HepG2 (cell line): ENCODE measurements around the gene CLEC2A. TPM values are rescaled to one million over a fixed set of nuclear protein-coding genes. Genes with fewer than 3 reads are reported as not detected.

Experiments
- ATAC-seq: fragments of 200-7000 bp; cut with Tn5 transposase; 3 replicates; pipeline ENCODE4 v1.9.1; 2020; ENCODE audit warnings: mild to moderate bottlenecking, moderate library complexity
- BruUV-seq: library from RNA; stranded (reverse); fragments of 400-500 nt; replicated peaks from 2 replicates; lab custom pipeline; 2021; lab: Mats Ljungman, UMichigan
- CTCF ChIA-PET: fragments of 300-600 bp; formaldehyde crosslinking; extraction: SDS; loops from one replicate; lab custom pipeline; 2021; ENCODE audit warnings: low total read pairs, inconsistent platforms, low intra/inter-chr PET ratio; lab: Yijun Ruan, JAX
- POLR2A ChIA-PET: fragments of 350-600 bp; sonication (Branson Sonifier 250); formaldehyde crosslinking; loops from one replicate; lab custom pipeline; 2020; ENCODE audit warnings: antibody characterized with exemption, inconsistent platforms; lab: Yijun Ruan, JAX
- DNase-seq: peaks from one replicate; pipeline ENCODE4 v3.0.0-alpha.2; 2015; ENCODE audit warnings: low spot score
- FAIRE-seq: peaks from 3 replicates; lab custom pipeline; 2011; peaks lifted over from hg19 to GRCh38; lab: Jason Lieb, UNC
- H2AFZ ChIP-seq: one replicate; pipeline ENCODE4 v1.6.1; 2011; ENCODE audit warnings: low read length, inconsistent platforms
- H3K27ac ChIP-seq: fragments of 300-600 bp; 3 replicates; pipeline ENCODE4 v1.8.0; 2011; ENCODE audit warnings: mixed run types, mild to moderate bottlenecking, mixed read lengths, low read length, inconsistent platforms; ENCODE audit not compliant: insufficient read depth; ENCODE audit errors: extremely low read length
- H3K27me3 ChIP-seq, 2 experiments: fragments of 200-600 bp in 1 of 2; 2 replicates in 1 of 2; 3 replicates in 1 of 2; pipeline versions ENCODE4 v1.6.0 to v1.8.0; 2011; ENCODE audit warnings: low read length in 2 of 2, mild to moderate bottlenecking in 2 of 2, moderate library complexity in 2 of 2, inconsistent platforms in 1 of 2; ENCODE audit not compliant: insufficient read depth in 2 of 2, control insufficient read depth in 1 of 2
- H3K36me3 ChIP-seq, 2 experiments: fragments of 200-600 bp in 1 of 2; replicated peaks in 1 of 2; 2 replicates in 1 of 2; 3 replicates in 1 of 2; pipeline versions ENCODE4 v1.5.1 to v1.8.0; 2011; ENCODE audit warnings: low read length in 2 of 2, inconsistent platforms in 1 of 2; ENCODE audit not compliant: insufficient read depth in 2 of 2, control insufficient read depth in 1 of 2
- H3K4me1 ChIP-seq: 2 replicates; pipeline ENCODE4 v1.5.1; 2012; ENCODE audit warnings: low read length, inconsistent platforms; ENCODE audit not compliant: insufficient read depth
- H3K4me2 ChIP-seq: 2 replicates; pipeline ENCODE4 v1.6.0; 2011; ENCODE audit warnings: low read depth, low read length, inconsistent platforms
- H3K4me3 ChIP-seq, 3 experiments: fragments of 200-600 bp in 1 of 3; sonication (generic), shearing (Covaris generic) in 1 of 3; replicated peaks in 1 of 3; 2 replicates each; pipeline ENCODE4 v1.5.1; 2011 to 2016; ENCODE audit warnings: low read length in 3 of 3, inconsistent platforms in 2 of 3, low read depth in 2 of 3, mild to moderate bottlenecking in 2 of 3, control low read depth in 1 of 3, mixed read lengths in 1 of 3; ENCODE audit not compliant: insufficient read depth in 1 of 3
- H3K79me2 ChIP-seq: one replicate; pipeline ENCODE4 v1.6.1; 2011; ENCODE audit warnings: low read length, inconsistent platforms; ENCODE audit not compliant: insufficient read depth
- H3K9ac ChIP-seq: 2 replicates; pipeline ENCODE4 v1.6.0; 2011; ENCODE audit warnings: mild to moderate bottlenecking, low read depth, low read length, inconsistent platforms; ENCODE audit not compliant: insufficient read depth
- H3K9me3 ChIP-seq: 2 replicates; pipeline ENCODE4 v1.5.1; 2012; ENCODE audit warnings: mild to moderate bottlenecking, low read length
- H4K20me1 ChIP-seq: 2 replicates; pipeline ENCODE4 v1.6.0; 2011; ENCODE audit warnings: inconsistent platforms, mild to moderate bottlenecking, low read length, moderate library complexity; ENCODE audit not compliant: insufficient read depth
- ELF1 ChIP-seq: sonication (generic); formaldehyde crosslinking; IDR thresholded peaks from 2 replicates; pipeline ENCODE4 v1.4.0; 2020; ENCODE audit warnings: missing genetic modification reagents
- EZH2 ChIP-seq: conservative IDR thresholded peaks from 2 replicates; pipeline ENCODE4 v1.6.1; 2012; ENCODE audit warnings: mild to moderate bottlenecking, low read depth, low read length, moderate library complexity
- HMGA1 ChIP-seq: sonication (generic); formaldehyde crosslinking; conservative IDR thresholded peaks from 2 replicates; pipeline ENCODE4 v1.4.0; 2020; ENCODE audit warnings: missing genetic modification reagents
- IRX3 ChIP-seq: sonication (generic); formaldehyde crosslinking; IDR thresholded peaks from 2 replicates; pipeline ENCODE4 v1.8.1; 2023; ENCODE audit warnings: mild to moderate bottlenecking, low read depth, missing genetic modification reagents, borderline replicate concordance
- MAFF ChIP-seq: IDR thresholded peaks from 2 replicates; pipeline ENCODE4 v1.6.1; 2011; ENCODE audit warnings: low read depth, low read length, improper control_type of control experiment
- MAFK ChIP-seq, 2 experiments: IDR thresholded peaks in 1 of 2; conservative IDR thresholded peaks in 1 of 2; 2 replicates each; pipeline ENCODE4 v1.6.1; 2011; ENCODE audit warnings: improper control_type of control experiment in 2 of 2, low read length in 2 of 2
- SP140L ChIP-seq: sonication (generic); formaldehyde crosslinking; IDR thresholded peaks from 2 replicates; pipeline ENCODE4 v1.4.0; 2020; ENCODE audit warnings: missing genetic modification reagents, borderline replicate concordance
- SRSF4 ChIP-seq: fragments of 200-400 bp; formaldehyde crosslinking; IDR thresholded peaks from one replicate; pipeline ENCODE4 v1.6.1; 2018; ENCODE audit warnings: mild to moderate bottlenecking, low read depth, low read length, moderate library complexity; ENCODE audit not compliant: poor library complexity, severe bottlenecking
- TAF15 ChIP-seq: fragments of 200-400 bp; formaldehyde crosslinking; IDR thresholded peaks from one replicate; pipeline ENCODE4 v1.6.1; 2018; ENCODE audit warnings: mild to moderate bottlenecking, low read depth, low read length; ENCODE audit not compliant: poor library complexity, severe bottlenecking
- TOPORS ChIP-seq: sonication (generic); formaldehyde crosslinking; IDR thresholded peaks from 2 replicates; pipeline ENCODE4 v1.8.0; 2023; ENCODE audit warnings: mild to moderate bottlenecking, missing genetic modification reagents
- ZNF136 ChIP-seq: sonication (generic); formaldehyde crosslinking; IDR thresholded peaks from 2 replicates; pipeline ENCODE4 v1.8.1; 2022; ENCODE audit warnings: low read depth, mild to moderate bottlenecking, moderate library complexity, missing genetic modification reagents
- ZNF414 ChIP-seq: sonication (generic); formaldehyde crosslinking; IDR thresholded peaks from 2 replicates; pipeline ENCODE4 v1.5.0; 2020; ENCODE audit warnings: missing genetic modification reagents
- ZNF501 ChIP-seq: sonication (generic); formaldehyde crosslinking; IDR thresholded peaks from 2 replicates; pipeline ENCODE4 v1.5.1; 2020; ENCODE audit warnings: mild to moderate bottlenecking, moderate library complexity, missing genetic modification reagents
- WGBS: methylation state at CpG from one replicate; pipeline ENCODE4 v1.1.6; 2017; ENCODE audit warnings: low lambda C conversion rate; 5-methylcytosine and 5-hydroxymethylcytosine counted together
- in situ Hi-C: cut with HindIII; loops from 2 replicates; pipeline ENCODE4 v1.10.0; 2017; ENCODE audit warnings: low pct_unique_long_range_greater_than_20kb; ENCODE audit not compliant: extremely low pct_ligation_motif_present
- intact Hi-C: fragments of 100-400 bp; cut with micrococcal nuclease; formaldehyde crosslinking; loops from one replicate; pipeline ENCODE4 v1.10.0; 2022; ENCODE audit not compliant: unreplicated experiment
- polyA plus RNA-seq, 8 experiments: library from polyadenylated mRNA; depleted of rRNA in 3 of 8; stranded (reverse) in 7 of 8; unstranded in 1 of 8; fragments of >200 nt; fragmentation: Illumina TruSeq in 4 of 8; extraction: Trizol in 4 of 8; gene quantifications; 2 replicates each; pipeline versions ENCODE4 v1.2.1 to v1.2.3, GENCODE V29; 2011 to 2016; ENCODE audit warnings: low read depth in 4 of 8, missing spikeins in 1 of 8, mixed read lengths in 1 of 8; ENCODE audit not compliant: insufficient read depth in 1 of 8
- total RNA-seq, 5 experiments: library from RNA; depleted of rRNA; stranded (reverse); fragments of >200 nt; fragmentation: Illumina TruSeq; extraction: Trizol; gene quantifications; 2 replicates each; pipeline ENCODE4 v1.2.3, GENCODE V29; 2016; ENCODE audit warnings: low read depth in 1 of 5

The CLEC2A gene
- total and polyA plus RNA-seq, 2 of the 13 experiments (the other 11 are each of a cell fraction or from before 2014, with no cell fraction given), result not detected

DNA sequence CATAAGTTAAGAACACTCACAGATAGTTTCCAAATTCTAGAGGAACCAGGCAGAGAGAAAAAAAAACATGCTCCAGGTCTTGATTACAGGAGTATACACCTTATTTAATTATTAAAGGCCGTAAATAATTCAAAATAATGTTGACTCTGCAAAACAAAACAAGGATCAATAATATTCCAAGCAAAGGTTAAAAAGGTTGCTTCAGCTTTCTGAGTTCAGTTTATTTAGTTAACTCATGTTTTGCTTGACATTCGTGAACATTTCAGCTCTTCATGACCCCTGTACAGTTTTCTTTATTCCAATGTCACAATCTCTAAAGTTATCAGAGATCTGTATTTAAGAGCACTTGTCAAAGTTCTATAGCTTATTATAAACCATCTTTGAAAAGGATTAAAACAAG lies 31.2 kb downstream of the CLEC2A start:
- Histone ChIP-seq H3K9me3 (peaks cover 8% of the 10 kb centered on the region; the same call in 1 of the 2 replicates), H4K20me1 (no peaks in the 10 kb centered on the region), H3K27me3 (no peaks in the 10 kb centered on the region), H3K36me3 (no peaks in the 10 kb centered on the region), H3K4me3 (no peak overlapping the region), H3K4me2 (no peak overlapping the region), H3K79me2 (no peaks in the 10 kb centered on the region), H3K27ac (no peak overlapping the region), H2AFZ (no peak overlapping the region), H3K4me1 (no peaks in the 10 kb centered on the region), H3K9ac (no peak overlapping the region)
- intact Hi-C loops (no loop called here), in situ Hi-C loops (no loop called here)
- FAIRE-seq (no peak), DNase-seq (no peak), ATAC-seq (no peak)
- 3% methylated on average over 2 of the region's 2 CpGs for WGBS
- BruUV-seq, result no TSS peak
- TF ChIP-seq MAFF (peak; percentile 28; the same call in 1 of the 2 replicates), ZNF501 (CRISPR knock-in tag) (no peak), MAFK (conservative IDR thresholded peaks at IDR 0.05 in 1 of 2, IDR thresholded peaks at IDR 0.05 in 1 of 2; ENCODE audit: low read length in 2 of 2) (peak; percentile 32 to 64; a peak in 3 of 4 replicates)
- ChIA-PET POLR2A (no interaction called here), CTCF (no interaction called here)

- POLR2A ChIA-PET, result no interaction called here
- in situ Hi-C loops, result no loop called here
- intact Hi-C loops, result no loop called here
Observed at GRCh38 chr12:9899209-9899608, 33.0 kb downstream of the CLEC2A start.

More at GRCh38 chr12:9899209-9899608, 33.0 kb downstream of the CLEC2A start:
- ATAC-seq, result no peak
- H3K27ac ChIP-seq, result no peak overlapping the region
- H3K4me1 ChIP-seq, result no peaks in the 10 kb centered on the region
- DNase-seq, result no peak
- TF ChIP-seq HMGA1 (CRISPR knock-in tag) (no peak), SRSF4 (no peak), TAF15 (no peak), TOPORS (no peak), ZNF414 (no peak), IRX3 (CRISPR knock-in tag) (no peak), ELF1 (CRISPR knock-in tag) (no peak), ZNF136 (CRISPR knock-in tag) (no peak), SP140L (CRISPR knock-in tag) (no peak), EZH2 (no peak)
- WGBS, result 29% methylated on average over 2 of the region's 2 CpGs
- no peaks in the 10 kb centered on the region for H3K27me3 ChIP-seq
- CTCF ChIA-PET, result no interaction called here
- H3K79me2 ChIP-seq, result no peaks in the 10 kb centered on the region
- no peak for FAIRE-seq
- H3K9ac ChIP-seq, result no peak overlapping the region
- H3K9me3 ChIP-seq, result peaks cover 8% of the 10 kb centered on the region; the same call in 1 of the 2 replicates
- no TSS peak for BruUV-seq
- no peaks in the 10 kb centered on the region for H4K20me1 ChIP-seq
- no peak overlapping the region for H3K4me2 ChIP-seq
- no peak overlapping the region for H2AFZ ChIP-seq
- H3K4me3 ChIP-seq, result no peak overlapping the region
- no peaks in the 10 kb centered on the region for H3K36me3 ChIP-seq
